Measurements from ENCODE around the gene FBXL7. TPM values are rescaled to one million over a fixed set of nuclear protein-coding genes. Genes with fewer than 3 reads are reported as not detected.

The FBXL7 gene
- total and polyA plus RNA-seq, 12 donors = 8.7 to 33.4 (median 23.5) TPM

- TF ChIP-seq CTCF (IDR thresholded peaks at IDR 0.05) = no peak
- Histone ChIP-seq H3K27ac (no peak overlapping the region), H3K4me3 (no peak overlapping the region), H3K9me3 (no peaks in the 10 kb centered on the region), H3K4me1 (peaks cover 0 to 70% (median 22%) of the 10 kb centered on the region in 9 donors), H3K27me3 (no peaks in the 10 kb centered on the region), H3K36me3 (peaks cover 0 to 4% (median 0%) of the 10 kb centered on the region in 9 donors)
- ATAC-seq (no peak), DNase-seq (no peak)
- intact Hi-C loops (cut with DNase I) = no loop called here
- 80 to 91% methylated on average over 1 of the region's 1 CpG for WGBS, 2 donors
These were observed 10.1 kb downstream of the FBXL7 start for GRCh38 chr5:15510092-15510491.

DNA sequence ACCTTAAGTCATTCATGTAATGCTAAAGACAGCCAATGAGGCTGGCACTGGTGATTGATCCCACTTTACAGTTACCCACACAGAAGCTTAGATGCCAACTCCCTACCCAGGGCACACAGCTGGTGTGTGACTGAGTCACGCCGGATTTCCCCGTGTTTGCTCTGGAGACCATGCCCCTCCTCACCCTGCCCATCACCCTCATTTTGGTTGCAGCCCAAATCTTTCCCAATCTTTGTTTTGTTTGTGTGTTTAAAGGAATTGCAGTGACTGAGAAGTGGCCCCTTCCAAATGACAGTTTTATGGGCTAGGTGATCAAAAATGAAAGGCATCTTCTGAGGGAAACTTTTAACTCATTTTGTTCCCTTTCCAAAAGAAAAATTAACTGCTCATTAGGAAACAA, 10.9 kb downstream of the FBXL7 start:
- no peaks in the 10 kb centered on the region for H3K36me3 ChIP-seq
- intact Hi-C loops (cut with DNase I) = no loop called here
- peaks cover 0 to 76% (median 25%) of the 10 kb centered on the region in 9 donors for H3K4me1 ChIP-seq
- no peak for TF ChIP-seq CTCF (IDR thresholded peaks at IDR 0.05)
- H3K27me3 ChIP-seq = no peaks in the 10 kb centered on the region
- no peak overlapping the region for H3K27ac ChIP-seq
- DNase-seq (no peak), ATAC-seq (no peak)
- no peak overlapping the region for H3K4me3 ChIP-seq
- 57 to 66% methylated on average over 3 of the region's 3 CpGs for whole genome bisulfite sequencing, 2 donors
- H3K9me3 ChIP-seq = no peaks in the 10 kb centered on the region

GRCh38 chr5:15513431-15513830, 13.5 kb downstream of the FBXL7 start:
- DNase-seq (no peak), ATAC-seq (no peak)
- intact Hi-C loops (cut with DNase I) = no loop called here
- 63 to 79% methylated on average over 2 of the region's 2 CpGs for WGBS, 2 donors
- Histone ChIP-seq H3K27ac (no peak overlapping the region), H3K27me3 (no peaks in the 10 kb centered on the region), H3K4me1 (peaks cover 0 to 59% (median 24%) of the 10 kb centered on the region in 9 donors), H3K9me3 (no peaks in the 10 kb centered on the region), H3K36me3 (peaks cover 0 to 4% (median 0%) of the 10 kb centered on the region in 9 donors), H3K4me3 (no peak overlapping the region)
- no peak for TF ChIP-seq CTCF (IDR thresholded peaks at IDR 0.05)

DNA sequence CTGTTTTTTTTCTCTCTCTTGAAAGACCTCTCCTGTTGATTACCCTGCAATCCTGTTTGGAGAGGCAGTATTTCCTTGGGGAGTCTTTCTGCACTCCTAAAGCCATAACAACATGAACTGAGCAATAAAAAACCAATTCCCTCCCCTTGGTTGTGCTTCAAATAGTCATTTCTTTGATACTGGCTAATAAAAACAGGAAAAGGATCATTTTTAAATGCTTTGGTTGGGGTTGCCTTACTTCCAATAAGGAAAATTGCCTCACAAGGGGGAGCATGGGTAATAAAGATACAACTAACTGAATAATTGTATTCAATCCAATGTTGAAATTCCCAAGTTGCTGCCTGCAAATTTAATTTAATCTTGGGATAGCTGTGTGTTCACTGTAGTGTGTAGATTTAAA, 13.9 kb downstream of the FBXL7 start:
- ATAC-seq (no peak), DNase-seq (no peak)
- Histone ChIP-seq H3K4me3 (no peak overlapping the region), H3K9me3 (no peaks in the 10 kb centered on the region), H3K27me3 (no peaks in the 10 kb centered on the region), H3K4me1 (peaks cover 0 to 59% (median 21%) of the 10 kb centered on the region in 9 donors), H3K36me3 (peaks cover 0 to 4% (median 0%) of the 10 kb centered on the region in 9 donors), H3K27ac (no peak overlapping the region)
- intact Hi-C loops (cut with DNase I) = no loop called here
- no peak for TF ChIP-seq CTCF (IDR thresholded peaks at IDR 0.05)

Measured in heart right ventricle (tissue), 16 donors.